ENCODE measurements around the gene HDAC4. TPM values are rescaled to one million over a fixed set of nuclear protein-coding genes. Genes with fewer than 3 reads are reported as not detected.
A peak's percentile ranks its signal among the peaks of the same experiment; 100 is the strongest.

HDAC4 gene
- total and polyA plus RNA-seq, 8 donors, result 1.7 to 98.8 (median 24.5) TPM

DNA sequence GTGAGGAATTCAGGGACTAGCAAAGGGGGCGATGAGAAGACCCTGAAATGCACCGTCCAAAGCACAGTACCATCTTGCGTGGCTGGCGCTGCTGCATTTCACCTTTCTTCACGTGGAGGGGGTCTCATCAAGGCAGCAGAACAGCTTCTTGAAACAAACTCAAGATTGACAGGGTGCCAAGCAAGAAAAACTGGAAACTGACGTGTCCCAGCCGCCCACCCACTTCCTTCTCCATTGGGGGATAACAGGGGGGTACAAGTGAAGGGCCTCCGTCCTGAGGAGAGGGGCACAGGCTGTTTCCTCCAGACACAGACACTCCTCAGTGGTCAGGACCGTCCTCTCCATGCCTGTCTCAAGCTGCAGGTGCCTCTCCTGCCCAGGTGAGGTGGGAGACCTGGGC lies 32.5 kb downstream of the HDAC4 start:
- TF ChIP-seq POLR2A (IDR thresholded peaks at IDR 0.05) (no peak), EP300 (IDR thresholded peaks at IDR 0.05) (no peak), POLR2AphosphoS5 (IDR thresholded peaks at IDR 0.05) (no peak)
- TF ChIP-seq, protein P1, sequence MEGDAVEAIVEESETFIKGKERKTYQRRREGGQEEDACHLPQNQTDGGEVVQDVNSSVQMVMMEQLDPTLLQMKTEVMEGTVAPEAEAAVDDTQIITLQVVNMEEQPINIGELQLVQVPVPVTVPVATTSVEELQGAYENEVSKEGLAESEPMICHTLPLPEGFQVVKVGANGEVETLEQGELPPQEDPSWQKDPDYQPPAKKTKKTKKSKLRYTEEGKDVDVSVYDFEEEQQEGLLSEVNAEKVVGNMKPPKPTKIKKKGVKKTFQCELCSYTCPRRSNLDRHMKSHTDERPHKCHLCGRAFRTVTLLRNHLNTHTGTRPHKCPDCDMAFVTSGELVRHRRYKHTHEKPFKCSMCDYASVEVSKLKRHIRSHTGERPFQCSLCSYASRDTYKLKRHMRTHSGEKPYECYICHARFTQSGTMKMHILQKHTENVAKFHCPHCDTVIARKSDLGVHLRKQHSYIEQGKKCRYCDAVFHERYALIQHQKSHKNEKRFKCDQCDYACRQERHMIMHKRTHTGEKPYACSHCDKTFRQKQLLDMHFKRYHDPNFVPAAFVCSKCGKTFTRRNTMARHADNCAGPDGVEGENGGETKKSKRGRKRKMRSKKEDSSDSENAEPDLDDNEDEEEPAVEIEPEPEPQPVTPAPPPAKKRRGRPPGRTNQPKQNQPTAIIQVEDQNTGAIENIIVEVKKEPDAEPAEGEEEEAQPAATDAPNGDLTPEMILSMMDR (IDR thresholded peaks at IDR 0.05), result no peak
- Histone ChIP-seq H3K36me3 (peaks cover 0 to 12% (median 4%) of the 10 kb centered on the region in 4 donors), H3K9me3 (no peaks in the 10 kb centered on the region), H3K27ac (no peak overlapping the region), H3K4me1 (peaks cover 0 to 22% (median 8%) of the 10 kb centered on the region in 4 donors), H3K27me3 (no peaks in the 10 kb centered on the region), H3K4me3 (no peak overlapping the region)
- DNase-seq, result no peak
- intact Hi-C loops (cut with DNase I; ENCODE audit: low total_unique reads), result no loop called here
- WGBS, 5 donors, result 83 to 90% (median 90%) methylated on average over 9 of the region's 9 CpGs

DNA sequence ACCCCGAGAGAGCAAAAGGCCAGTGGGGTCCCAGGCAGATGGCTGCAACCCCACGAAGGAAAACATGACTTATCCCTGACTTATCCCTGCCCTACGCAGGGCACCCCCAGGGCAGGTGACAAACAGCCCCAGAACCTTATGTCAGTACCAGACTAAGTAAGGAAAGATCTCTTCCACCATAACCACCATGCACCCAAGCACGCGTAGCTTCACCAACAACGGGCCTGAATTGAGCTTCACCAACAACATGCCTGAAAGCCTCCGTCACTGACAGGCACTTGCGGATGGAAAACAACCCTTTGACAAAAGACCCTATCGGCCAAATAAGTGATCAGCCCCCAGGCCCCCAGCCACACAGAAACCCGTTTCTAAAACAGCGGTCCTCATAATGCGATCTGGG lies 34.1 kb downstream of the HDAC4 start:
- Histone ChIP-seq H3K4me1 (peaks cover 0 to 26% (median 8%) of the 10 kb centered on the region in 4 donors), H3K27me3 (no peaks in the 10 kb centered on the region), H3K27ac (no peak overlapping the region), H3K36me3 (peaks cover 0 to 12% (median 2%) of the 10 kb centered on the region in 4 donors), H3K9me3 (no peaks in the 10 kb centered on the region), H3K4me3 (no peak overlapping the region)
- no peak for TF ChIP-seq EP300 (IDR thresholded peaks at IDR 0.05)
- TF ChIP-seq, protein P1 (IDR thresholded peaks at IDR 0.05), result no peak
- no peak for TF ChIP-seq POLR2AphosphoS5 (IDR thresholded peaks at IDR 0.05)
- no peak for TF ChIP-seq POLR2A (IDR thresholded peaks at IDR 0.05)
- DNase-seq, result no peak
- intact Hi-C loops (cut with DNase I; ENCODE audit: low total_unique reads), result no loop called here
- 86 to 98% (median 95%) methylated on average over 12 of the region's 12 CpGs for WGBS, 5 donors

DNA sequence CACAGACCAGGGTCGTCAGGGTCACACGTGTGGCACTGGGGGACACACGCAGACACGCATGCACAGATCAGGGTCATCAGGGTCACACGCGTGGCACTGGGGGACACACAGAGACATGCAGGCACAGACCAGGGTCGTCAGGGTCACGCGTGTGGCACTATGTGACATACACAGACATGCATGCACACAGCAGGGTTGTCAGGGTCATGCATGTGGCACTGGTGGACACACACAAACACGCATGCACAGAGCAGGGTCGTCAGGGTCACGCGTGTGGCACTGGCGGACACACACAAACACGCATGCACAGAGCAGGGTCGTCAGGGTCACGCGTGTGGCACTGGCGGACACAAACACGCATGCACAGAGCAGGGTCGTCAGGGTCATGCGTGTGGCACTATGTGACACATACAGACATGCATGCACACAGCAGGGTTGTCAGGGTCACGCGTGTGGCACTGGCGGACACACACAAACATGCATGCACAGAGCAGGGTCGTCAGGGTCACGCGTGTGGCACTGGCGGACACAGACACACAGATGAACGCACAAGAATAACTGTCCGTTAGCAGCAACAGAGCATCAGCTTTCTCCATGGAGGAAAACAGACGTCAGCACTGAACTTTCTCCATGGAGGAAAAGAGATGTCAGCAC lies 34.9 kb downstream of the HDAC4 start:
- WGBS, 5 donors, result 91 to 97% (median 95%) methylated on average over 14 to 32 of the region's 32 CpGs
- peaks cover 0 to 34% (median 11%) of the 10 kb centered on the region in 4 donors for H3K4me1 ChIP-seq
- no peaks in the 10 kb centered on the region for H3K27me3 ChIP-seq
- no peak overlapping the region for H3K4me3 ChIP-seq
- intact Hi-C loops (cut with DNase I; ENCODE audit: low total_unique reads), result no loop called here
- TF ChIP-seq EP300 (IDR thresholded peaks at IDR 0.05), result no peak
- TF ChIP-seq, protein P1 (IDR thresholded peaks at IDR 0.05), result no peak
- no peak for TF ChIP-seq POLR2A (IDR thresholded peaks at IDR 0.05)
- TF ChIP-seq POLR2AphosphoS5 (IDR thresholded peaks at IDR 0.05), result no peak
- H3K27ac ChIP-seq, result no peak overlapping the region
- H3K9me3 ChIP-seq, result no peaks in the 10 kb centered on the region
- peaks cover 0 to 12% (median 2%) of the 10 kb centered on the region in 4 donors for H3K36me3 ChIP-seq
- DNase-seq, result no peak

DNA sequence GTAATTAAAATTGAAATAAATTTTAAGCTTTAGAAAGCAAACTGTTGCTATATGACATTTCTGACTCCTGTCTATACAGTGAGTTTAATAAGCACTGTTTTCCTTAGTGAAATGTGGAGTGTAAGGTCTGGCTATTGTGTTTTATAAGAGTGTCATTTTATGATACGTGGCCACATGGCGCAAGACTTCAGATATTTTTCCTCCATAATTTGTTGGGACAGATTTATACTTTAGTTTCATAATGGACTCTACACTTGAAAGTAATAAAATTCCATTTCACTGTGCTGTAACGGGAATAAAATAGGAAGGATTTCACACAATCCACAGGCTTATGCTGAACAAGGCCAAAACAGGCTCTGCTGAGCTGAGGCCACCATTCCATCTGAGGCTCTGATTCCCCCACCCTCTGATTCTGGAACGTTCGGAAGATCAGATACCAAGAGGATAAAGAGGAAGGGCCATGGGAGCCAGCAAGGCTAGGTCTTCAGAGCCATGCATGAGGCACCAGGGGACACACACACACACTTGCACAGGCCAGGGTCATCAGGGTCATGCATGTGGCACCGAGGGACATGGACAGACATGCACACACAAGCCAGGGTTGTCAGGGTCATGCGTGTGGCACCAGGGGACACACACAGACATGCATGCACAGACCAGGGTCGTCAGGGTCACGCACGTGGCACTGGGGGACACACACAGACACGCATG lies 35.6 kb downstream of the HDAC4 start:
- WGBS, 5 donors, result 84 to 91% (median 88%) methylated on average over 8 to 11 of the region's 11 CpGs
- no peak for TF ChIP-seq EP300 (IDR thresholded peaks at IDR 0.05)
- TF ChIP-seq POLR2A (IDR thresholded peaks at IDR 0.05), result no peak
- TF ChIP-seq POLR2AphosphoS5 (IDR thresholded peaks at IDR 0.05), result no peak
- H3K36me3 ChIP-seq, result peaks cover 0 to 8% (median 2%) of the 10 kb centered on the region in 4 donors
- H3K27me3 ChIP-seq, result no peaks in the 10 kb centered on the region
- H3K4me1 ChIP-seq, result peaks cover 0 to 40% (median 14%) of the 10 kb centered on the region in 4 donors
- H3K9me3 ChIP-seq, result no peaks in the 10 kb centered on the region
- no peak for DNase-seq
- no peak overlapping the region for H3K4me3 ChIP-seq
- H3K27ac ChIP-seq, result peak overlapping the region in 1 of 5 donors; percentile 19
- intact Hi-C loops (cut with DNase I; ENCODE audit: low total_unique reads), result no loop called here

Measured in stomach (tissue), 9 donors.